ENCODE data around the gene ACTL10.
"Not testable (repeated sequence)": the region's sequence is repeated elsewhere in the genome, so short reads cannot be mapped to it uniquely, and the experiment has no call there.

The ACTL10 gene

DNA sequence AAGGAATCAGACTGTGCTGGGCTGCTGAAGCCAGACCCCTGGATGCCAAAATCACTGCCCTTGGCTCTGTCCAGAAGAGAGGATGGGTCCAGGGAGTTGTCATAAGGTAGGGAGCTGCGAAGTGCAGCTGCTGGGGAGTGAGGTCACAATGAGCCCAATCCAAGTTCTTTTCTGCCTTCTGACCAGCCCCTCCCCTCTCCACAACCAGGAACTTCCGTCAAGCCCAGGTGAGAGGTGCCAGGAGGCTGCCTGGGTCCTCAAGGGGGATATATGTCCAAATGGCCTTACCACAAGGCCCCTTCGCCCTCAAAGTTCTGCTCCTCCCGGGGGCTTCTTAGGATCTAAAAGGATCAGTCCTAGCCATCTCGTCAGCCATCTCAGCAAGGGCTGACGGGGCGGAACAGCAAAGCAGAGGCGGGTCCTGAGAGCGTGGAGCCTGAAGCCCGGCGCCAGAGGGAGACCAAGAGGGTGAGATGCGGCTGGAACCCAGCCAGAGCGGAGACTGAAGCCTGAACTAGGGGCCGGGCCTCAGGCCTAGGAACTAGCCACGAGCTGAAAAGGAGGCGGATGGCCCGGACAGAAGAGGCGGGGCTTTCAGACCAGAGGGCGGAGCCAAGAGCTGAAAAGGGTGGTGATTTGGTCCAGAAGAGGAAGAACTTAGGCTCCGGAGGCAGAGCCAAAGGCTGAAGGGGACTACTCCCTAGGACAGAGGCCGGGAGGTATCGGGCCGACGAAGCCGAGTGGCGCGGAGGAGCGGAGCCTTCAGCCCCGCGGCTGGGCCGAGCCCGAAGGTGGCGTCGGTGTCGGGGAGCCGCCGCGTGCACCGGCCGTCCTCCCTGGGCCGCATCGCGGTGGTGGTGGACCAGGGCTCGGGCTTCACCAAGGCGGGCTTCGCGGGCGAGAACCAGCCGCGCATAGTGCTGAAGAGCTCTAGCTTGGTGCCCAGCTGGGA is at the start of gene ACTL10:
Gene ACTL10, plus strand, starts transcription at position 651 of the 952 bp plus-strand sequence. CDS start 555 bp downstream, outside the sequence.
- DNase-seq (ENCODE audit: low read depth): peak; percentile 46

- no peak for DNase-seq (ENCODE audit: low read depth)
Observed at GRCh38 chr20:33621717-33622400, 44.9 kb upstream of the ACTL10 start.

DNA sequence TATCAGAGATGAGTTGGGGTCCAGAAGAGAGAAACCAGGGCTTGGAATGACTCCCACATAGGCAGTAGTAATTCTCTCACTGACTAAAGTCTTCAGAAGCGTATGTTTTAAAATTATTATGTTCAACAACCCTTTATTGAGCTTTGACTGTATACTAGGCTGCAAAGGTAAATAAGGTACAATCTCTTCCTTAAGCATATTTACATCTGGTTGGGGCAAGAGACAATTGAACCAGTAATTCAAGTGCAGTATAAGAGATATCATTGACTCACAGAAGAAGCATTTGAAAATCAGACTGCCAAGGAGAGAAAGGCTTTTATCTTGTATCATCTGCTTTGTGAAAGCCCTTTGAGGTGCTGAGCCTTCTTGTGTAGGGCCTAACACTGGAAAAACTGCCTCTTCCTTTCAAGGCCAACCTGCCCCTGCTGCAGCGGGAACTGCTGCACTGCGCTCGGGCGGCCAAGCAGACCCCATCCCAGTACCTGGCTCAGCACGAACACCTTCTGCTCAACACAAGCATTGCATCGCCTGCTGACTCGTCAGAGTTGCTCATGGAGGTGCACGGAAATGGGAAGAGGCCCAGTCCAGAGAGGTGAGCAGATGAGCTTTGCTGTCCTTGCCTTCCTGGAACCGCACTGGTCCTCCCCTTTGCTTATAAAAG is 43.9 kb upstream of the ACTL10 start:
- DNase-seq (ENCODE audit: low read depth): no peak

DNA sequence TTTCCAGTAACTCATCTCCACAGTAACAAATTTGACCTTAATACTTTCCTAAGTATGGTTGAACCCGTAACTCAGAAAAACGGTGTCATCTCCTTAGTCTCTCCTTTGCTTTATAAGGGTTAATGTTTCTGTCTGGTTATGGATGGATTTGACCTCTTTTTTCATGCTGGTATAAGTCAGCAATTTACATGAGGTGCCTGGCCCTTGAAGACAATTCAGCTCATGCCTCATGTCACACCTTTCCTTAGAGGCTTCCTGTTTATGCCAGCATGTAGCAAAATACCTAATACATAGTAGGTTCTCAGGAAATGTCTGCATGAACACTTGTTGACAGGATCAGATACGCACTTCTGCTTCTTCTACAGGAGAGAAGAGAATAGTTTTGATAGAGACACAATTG is 42.3 kb upstream of the ACTL10 start:
- DNase-seq (ENCODE audit: low read depth): no peak

GRCh38 chr20:33626190-33626589 is 40.6 kb upstream of the ACTL10 start:
- DNase-seq (ENCODE audit: low read depth): no peak

- DNase-seq (ENCODE audit: low read depth): no peak
Observed at GRCh38 chr20:33627577-33628216, 39.0 kb upstream of the ACTL10 start.

DNA sequence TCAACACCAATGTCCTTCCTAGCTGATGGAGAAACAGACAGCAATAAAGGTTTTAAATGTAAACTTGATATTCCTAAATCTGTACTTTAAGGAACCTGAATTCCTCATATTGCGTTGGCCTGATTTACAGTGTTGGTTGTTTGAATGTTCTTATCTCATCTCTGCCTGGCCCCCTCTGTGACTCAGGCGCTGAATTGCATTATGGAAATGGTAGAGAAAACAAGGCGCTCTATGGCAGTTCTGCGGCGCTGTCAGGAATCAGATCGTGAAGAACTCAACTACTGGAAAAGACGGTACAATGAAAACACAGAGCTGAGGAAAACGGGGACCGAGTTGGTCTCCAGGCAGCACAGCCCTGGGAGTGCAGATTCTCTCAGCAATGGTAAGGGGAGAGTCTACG is 37.2 kb upstream of the ACTL10 start:
- no peak for DNase-seq (ENCODE audit: low read depth)

DNA sequence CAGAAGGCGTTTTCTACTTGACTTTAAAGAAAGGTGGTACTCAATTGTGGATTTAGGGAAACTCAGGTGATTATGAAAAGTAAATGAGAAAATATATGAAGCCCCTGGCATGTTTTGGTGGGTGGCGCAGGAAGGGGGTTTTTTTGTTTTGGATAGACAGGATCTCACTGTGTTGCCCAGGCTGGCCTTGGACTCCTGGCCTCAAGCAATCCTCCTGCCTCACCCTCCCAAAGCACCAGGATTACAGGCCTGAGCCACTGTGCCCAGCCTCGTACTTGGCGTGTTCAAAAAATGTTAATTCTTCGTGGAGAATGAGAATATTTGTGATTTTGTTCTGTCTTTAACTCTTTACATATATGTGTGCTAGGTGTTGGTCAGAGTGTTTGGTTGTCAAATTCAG is 36.8 kb upstream of the ACTL10 start:
- no peak for DNase-seq (ENCODE audit: low read depth)

GRCh38 chr20:33630507-33630906 is 36.2 kb upstream of the ACTL10 start:
- no peak for DNase-seq (ENCODE audit: low read depth)

- DNase-seq (ENCODE audit: low read depth): not testable (repeated sequence)
Observed at GRCh38 chr20:33631910-33632309, 34.8 kb upstream of the ACTL10 start.

DNA sequence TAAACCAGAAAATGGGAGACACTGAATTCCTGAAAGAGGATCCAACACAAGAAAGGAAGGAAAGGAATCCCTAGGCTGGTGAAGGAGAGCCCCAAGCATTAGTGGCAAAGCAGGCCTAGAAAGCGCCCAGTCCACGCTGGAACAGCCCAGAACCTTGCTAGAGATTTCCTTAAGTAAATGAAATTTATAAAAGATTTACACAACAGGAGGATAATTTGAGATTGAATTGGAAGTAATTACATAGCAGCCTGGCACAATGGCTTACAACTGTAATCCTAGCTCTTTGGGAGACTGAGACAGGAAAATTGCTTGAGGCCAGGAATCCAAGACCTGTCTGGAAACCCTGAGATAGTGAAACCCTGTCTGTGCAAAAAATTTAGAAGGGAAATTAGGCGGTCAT is 31.4 kb upstream of the ACTL10 start:
- no peak for DNase-seq (ENCODE audit: low read depth)

GRCh38 chr20:33636776-33637175 is 30.0 kb upstream of the ACTL10 start:
- DNase-seq (ENCODE audit: low read depth): no peak

DNA sequence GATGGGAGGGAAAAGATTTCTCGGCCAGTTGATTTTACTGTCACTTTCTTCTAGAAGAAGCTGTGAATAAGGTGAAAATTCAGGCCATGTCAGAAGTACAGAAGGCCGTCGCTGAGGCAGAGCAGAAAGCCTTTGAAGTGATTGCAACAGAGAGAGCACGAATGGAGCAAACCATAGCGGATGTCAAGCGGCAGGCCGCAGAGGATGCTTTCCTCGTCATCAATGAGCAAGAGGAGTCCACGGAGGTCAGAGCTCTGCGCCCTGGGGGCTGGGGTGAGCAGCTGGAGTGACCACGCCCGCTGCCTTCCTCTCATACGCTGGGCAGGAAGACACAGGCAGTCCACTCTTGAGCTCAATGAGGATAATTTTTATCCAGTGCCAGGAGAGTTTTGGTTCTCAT is 26.5 kb upstream of the ACTL10 start:
- DNase-seq (ENCODE audit: low read depth): no peak

GRCh38 chr20:33644313-33645071 is 22.3 kb upstream of the ACTL10 start:
- no peak for DNase-seq (ENCODE audit: low read depth)

GRCh38 chr20:33645072-33645358 is 21.7 kb upstream of the ACTL10 start:
- DNase-seq (ENCODE audit: low read depth): no peak

- no peak for DNase-seq (ENCODE audit: low read depth)
Observed at GRCh38 chr20:33645396-33645795, 21.3 kb upstream of the ACTL10 start.

- DNase-seq (ENCODE audit: low read depth): no peak
Observed at GRCh38 chr20:33646191-33646590, 20.6 kb upstream of the ACTL10 start.

DNA sequence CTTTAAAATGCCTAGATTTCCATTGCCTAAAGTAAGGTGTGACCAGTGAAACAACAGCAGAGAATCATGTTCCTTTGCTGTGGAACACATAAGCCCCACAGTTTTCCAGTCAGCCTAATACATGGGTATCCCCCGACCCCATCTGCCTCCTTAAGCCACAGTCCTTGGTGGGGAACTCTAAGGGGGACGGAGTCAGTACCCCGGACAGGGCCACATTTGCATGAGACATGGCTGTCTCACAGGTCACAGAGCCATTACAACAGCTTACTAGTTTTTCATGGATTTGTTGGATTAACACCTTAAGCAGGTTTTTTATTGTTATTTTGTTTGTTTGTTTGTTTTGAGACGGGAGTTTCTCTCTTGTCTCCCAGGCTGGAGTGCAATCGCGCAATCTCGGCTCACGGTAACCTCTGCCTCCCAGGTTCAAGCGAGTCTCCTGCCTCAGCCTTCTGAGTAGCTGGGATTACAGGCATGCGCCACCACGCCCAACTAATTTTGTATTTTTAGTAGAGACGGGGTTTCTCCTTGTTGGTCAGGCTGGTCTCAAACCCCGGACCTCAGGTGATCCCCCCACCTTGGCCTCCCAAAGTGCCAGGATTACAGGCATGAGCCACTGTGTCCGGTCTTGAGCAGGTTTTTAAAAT is 19.7 kb upstream of the ACTL10 start:
- DNase-seq (ENCODE audit: low read depth): not testable (repeated sequence)

DNA sequence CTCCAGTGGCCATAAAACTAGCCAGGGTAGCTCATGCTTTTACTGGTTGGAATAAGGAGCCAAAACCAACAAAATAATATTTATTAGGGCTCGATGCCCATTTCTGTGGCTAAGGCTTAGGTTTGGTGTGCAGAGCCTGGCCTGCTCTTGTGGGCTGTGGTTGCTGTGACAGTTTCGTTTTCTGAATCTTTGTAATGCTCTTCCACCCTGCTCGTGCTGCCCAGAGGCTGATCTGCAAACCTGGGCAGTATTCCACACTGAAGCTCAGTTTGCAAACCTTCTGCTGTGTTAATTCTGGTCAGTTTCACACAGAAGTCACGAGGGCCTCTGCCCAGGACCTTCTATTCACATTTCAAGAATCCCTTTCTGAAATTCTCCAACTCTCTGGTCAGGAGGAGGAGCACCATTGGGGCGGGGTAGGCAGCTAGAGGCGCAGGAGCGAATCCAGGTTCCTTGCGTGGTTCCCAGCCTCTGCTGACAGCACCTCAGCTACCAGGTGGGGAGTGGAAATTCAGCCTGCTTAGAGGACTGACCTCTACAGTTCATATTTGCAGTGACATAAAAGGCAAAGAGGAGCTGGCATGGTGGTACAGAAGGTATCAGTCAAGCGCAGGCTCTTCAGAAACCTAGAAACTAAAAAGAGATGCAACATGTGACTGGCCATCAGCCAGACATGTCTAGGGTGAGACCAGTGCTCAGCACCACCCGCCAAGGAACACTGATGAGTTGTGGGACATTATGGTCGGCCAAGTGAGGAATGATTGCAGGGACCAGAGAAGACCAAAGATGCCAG is 18.9 kb upstream of the ACTL10 start:
- DNase-seq (ENCODE audit: low read depth): no peak

DNA sequence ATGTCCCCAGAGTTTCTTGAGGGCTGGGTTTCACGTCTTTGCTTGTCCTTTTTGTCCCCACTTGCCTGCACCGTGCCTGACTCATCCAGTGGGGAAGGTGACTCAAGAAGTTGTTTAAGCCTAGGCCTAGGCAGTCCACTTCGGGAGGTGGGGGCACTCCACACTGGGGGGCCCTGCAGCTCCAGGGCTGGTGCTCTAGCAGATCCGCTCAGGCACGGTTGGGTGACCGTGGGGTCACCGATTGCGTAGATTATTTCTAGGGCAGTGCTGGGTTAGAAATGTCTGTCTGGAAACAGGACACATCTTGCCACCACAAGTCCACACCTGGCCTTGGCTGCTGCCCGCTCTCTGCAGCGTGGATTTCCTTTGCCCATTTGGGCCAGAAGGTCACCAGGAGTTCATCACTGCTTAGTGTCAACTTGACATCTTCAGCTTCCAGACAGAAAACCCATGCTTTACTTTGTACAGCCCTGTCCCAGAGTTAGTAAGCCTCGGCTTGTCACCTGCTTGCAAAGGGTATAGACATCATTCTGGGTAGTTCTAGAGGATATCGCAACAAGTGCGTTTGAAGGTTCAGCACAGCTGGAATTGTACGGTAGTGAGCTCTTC is 18.2 kb upstream of the ACTL10 start:
- DNase-seq (ENCODE audit: low read depth): no peak
